CD4-positive, alpha-beta T cell (primary cell): ENCODE measurements around the gene CILP. TPM values are rescaled to one million over a fixed set of nuclear protein-coding genes. Genes with fewer than 3 reads are reported as not detected.

ENCODE experiments used
- ATAC-seq: fragments of 200-7000 bp; cut with Tn5 transposase; one replicate; pipeline ENCODE4 v1.10.0; 2022; ENCODE audit warnings: mild to moderate bottlenecking; ENCODE audit not compliant: poor library complexity
- CTCF ChIA-PET: fragments of 350-600 bp; sonication (Branson Sonifier 250); formaldehyde crosslinking; loops from one replicate; lab custom pipeline; 2021; ENCODE audit warnings: antibody characterized with exemption, inconsistent platforms; lab: Charles Lee
- POLR2A ChIA-PET: fragments of 350-600 bp; sonication (Branson Sonifier 250); formaldehyde crosslinking; loops from one replicate; lab custom pipeline; 2021; ENCODE audit warnings: antibody characterized with exemption, inconsistent platforms; lab: Charles Lee
- DNase-seq, 14 experiments: peaks; one replicate each; pipeline ENCODE4 v3.0.0-alpha.2; 2013 to 2020; ENCODE audit warnings: mixed read lengths in 2 of 14
- H3K27ac ChIP-seq, 2 donors: one replicate each; pipeline versions ENCODE4 v1.5.1 to v1.7.0; 2013; ENCODE audit warnings: low read length in 2 of 2, low read depth in 1 of 2, mild to moderate bottlenecking in 1 of 2
- H3K27me3 ChIP-seq, 2 experiments: 1 replicate in 1 of 2; 2 replicates in 1 of 2; pipeline versions ENCODE4 v1.6.1 to v1.7.0; 2013; ENCODE audit warnings: low read length in 2 of 2, control low read depth in 1 of 2, mild to moderate bottlenecking in 1 of 2, moderate library complexity in 1 of 2; ENCODE audit not compliant: insufficient read depth in 2 of 2, control insufficient read depth in 1 of 2
- H3K36me3 ChIP-seq: one replicate; pipeline ENCODE4 v1.6.1; 2013; ENCODE audit warnings: low read length, control low read depth; ENCODE audit not compliant: insufficient read depth
- H3K4me1 ChIP-seq: one replicate; pipeline ENCODE4 v1.6.1; 2013; ENCODE audit warnings: low read length, control low read depth; ENCODE audit not compliant: insufficient read depth
- H3K4me3 ChIP-seq: one replicate; pipeline ENCODE4 v1.5.1; 2013; ENCODE audit warnings: mild to moderate bottlenecking, low read length, moderate library complexity
- H3K9me3 ChIP-seq, 2 experiments: 1 replicate in 1 of 2; 2 replicates in 1 of 2; pipeline versions ENCODE4 v1.6.1 to v1.7.0; 2013; ENCODE audit warnings: low read length in 2 of 2, mild to moderate bottlenecking in 2 of 2, control low read depth in 1 of 2, moderate library complexity in 1 of 2; ENCODE audit not compliant: control insufficient read depth in 1 of 2, insufficient read depth in 1 of 2
- H3K27ac Mint-ChIP-seq: one replicate; pipeline ENCODE4 v1.8.0; 2020; ENCODE audit warnings: mixed read lengths
- H3K27me3 Mint-ChIP-seq: one replicate; pipeline ENCODE4 v1.8.0; 2021; ENCODE audit warnings: mixed read lengths
- H3K36me3 Mint-ChIP-seq: one replicate; pipeline ENCODE4 v1.8.0; 2021; ENCODE audit warnings: low read depth, mixed read lengths
- H3K4me1 Mint-ChIP-seq: one replicate; pipeline ENCODE4 v1.8.0; 2021; ENCODE audit warnings: low read depth, mixed read lengths
- H3K4me3 Mint-ChIP-seq: one replicate; pipeline ENCODE4 v1.8.0; 2020; ENCODE audit warnings: mild to moderate bottlenecking, mixed read lengths
- H3K9me3 Mint-ChIP-seq: one replicate; pipeline ENCODE4 v1.8.0; 2020; ENCODE audit warnings: mixed read lengths
- CTCF ChIP-seq: fragments of 200-600 bp; IDR thresholded peaks from one replicate; pipeline ENCODE4 v1.8.0; 2022; ENCODE audit warnings: antibody characterized with exemption, mild to moderate bottlenecking
- intact Hi-C, 2 experiments: fragments of 100-400 bp; cut with DNase I in 1 of 2; cut with micrococcal nuclease in 1 of 2; formaldehyde crosslinking; loops; one replicate each; pipeline versions ENCODE4 v1.15.1 to v1.9.0; 2023 to 2025; cut with DNase I, micrococcal nuclease
- total RNA-seq, 174 experiments: library from RNA in 2 of 174; stranded (reverse) in 2 of 174; gene quantifications; one replicate each; pipeline ENCODE4 v1.2.3 and lab custom pipeline; 2021 to 2026

The CILP gene
- total RNA-seq, 2 experiments from 2014 or later: 0.31 to 0.33 TPM

DNA sequence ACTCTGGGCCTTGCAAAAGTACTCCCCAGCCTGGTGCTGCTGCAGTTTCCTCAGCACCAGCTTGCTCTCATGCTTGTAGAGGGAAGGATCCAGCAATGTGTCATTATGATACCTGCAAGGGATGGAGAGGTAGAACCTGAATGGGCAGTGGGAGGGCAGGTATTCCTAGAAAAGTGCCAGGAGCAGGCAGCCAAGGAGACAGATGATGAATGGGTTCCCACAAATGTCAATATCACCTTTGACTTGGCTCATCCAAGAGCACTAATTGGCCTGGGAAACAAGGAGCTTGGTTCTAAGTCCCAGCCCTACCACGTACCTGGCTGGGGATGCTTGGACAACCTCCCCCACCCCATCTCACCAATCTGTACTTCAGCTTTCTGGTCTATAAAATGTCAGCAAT lies 9.4 kb downstream of the CILP start:
- H3K27me3 Mint-ChIP-seq: no peaks in the 10 kb centered on the region
- CTCF ChIA-PET: no interaction called here
- Histone ChIP-seq H3K27me3 (no peaks in the 10 kb centered on the region), H3K36me3 (no peaks in the 10 kb centered on the region), H3K27ac (no peak overlapping the region), H3K9me3 (no peaks in the 10 kb centered on the region), H3K4me3 (no peak overlapping the region), H3K4me1 (no peaks in the 10 kb centered on the region)
- H3K36me3 Mint-ChIP-seq: no peaks in the 10 kb centered on the region
- DNase-seq (no peak), ATAC-seq (no peak)
- H3K4me3 Mint-ChIP-seq: no peak overlapping the region
- no peaks in the 10 kb centered on the region for H3K4me1 Mint-ChIP-seq
- H3K9me3 Mint-ChIP-seq: no peaks in the 10 kb centered on the region
- POLR2A ChIA-PET: interaction anchor here (1.1 kb wide), 1 partner anchor 16 kb away, joined by 3 read pairs; no protein-coding TSS in a partner anchor
- no peak for TF ChIP-seq CTCF
- intact Hi-C loops: no loop called here
- H3K27ac Mint-ChIP-seq: no peak overlapping the region

GRCh38 chr15:65198571-65198970 lies 12.7 kb downstream of the CILP start:
- POLR2A ChIA-PET: no interaction called here
- no peak overlapping the region for H3K27ac Mint-ChIP-seq
- intact Hi-C loops: no loop called here
- Histone ChIP-seq H3K9me3 (no peaks in the 10 kb centered on the region), H3K36me3 (no peaks in the 10 kb centered on the region), H3K27ac (no peak overlapping the region), H3K4me1 (no peaks in the 10 kb centered on the region), H3K27me3 (no peaks in the 10 kb centered on the region), H3K4me3 (no peak overlapping the region)
- H3K4me1 Mint-ChIP-seq: no peaks in the 10 kb centered on the region
- no peak for TF ChIP-seq CTCF
- no peaks in the 10 kb centered on the region for H3K36me3 Mint-ChIP-seq
- H3K4me3 Mint-ChIP-seq: no peak overlapping the region
- CTCF ChIA-PET: no interaction called here
- ATAC-seq (no peak), DNase-seq (no peak)
- no peaks in the 10 kb centered on the region for H3K9me3 Mint-ChIP-seq
- H3K27me3 Mint-ChIP-seq: no peaks in the 10 kb centered on the region

- DNase-seq: no peak
- POLR2A ChIA-PET: no interaction called here
- Histone ChIP-seq H3K9me3 (no peaks in the 10 kb centered on the region), H3K27ac (no peak overlapping the region), H3K27me3 (no peaks in the 10 kb centered on the region), H3K36me3 (no peaks in the 10 kb centered on the region), H3K4me1 (no peaks in the 10 kb centered on the region), H3K4me3 (no peak overlapping the region)
- no peak overlapping the region for H3K27ac Mint-ChIP-seq
- ATAC-seq: no peak
- no peak for TF ChIP-seq CTCF
- no peaks in the 10 kb centered on the region for H3K36me3 Mint-ChIP-seq
- no peak overlapping the region for H3K4me3 Mint-ChIP-seq
- no peaks in the 10 kb centered on the region for H3K27me3 Mint-ChIP-seq
- H3K4me1 Mint-ChIP-seq: no peaks in the 10 kb centered on the region
- intact Hi-C loops: no loop called here
- CTCF ChIA-PET: no interaction called here
- no peaks in the 10 kb centered on the region for H3K9me3 Mint-ChIP-seq
These were observed 14.0 kb downstream of the CILP start for GRCh38 chr15:65197337-65197645.
